Myocyte (in vitro differentiated cells): Measurements from ENCODE around the gene AP1B1. TPM values are rescaled to one million over a fixed set of nuclear protein-coding genes. Genes with fewer than 3 reads are reported as not detected.
A peak's percentile ranks its signal among the peaks of the same experiment; 100 is the strongest.
"Not testable (repeated sequence)": the region's sequence is repeated elsewhere in the genome, so short reads cannot be mapped to it uniquely, and the experiment has no call there.

Source experiments
- DNase-seq: peaks from one replicate; pipeline ENCODE4 v3.0.0-alpha.2; 2012; ENCODE audit warnings: low read depth
- polyA plus RNA-seq: library from polyadenylated mRNA; unstranded; fragments of >200 nt; gene quantifications from one replicate; pipeline ENCODE4 v1.2.1, GENCODE V29; 2012; ENCODE audit warnings: missing spikeins
- total RNA-seq: library from RNA; depleted of rRNA; stranded (reverse); fragments of >200 nt; gene quantifications from 2 replicates; pipeline ENCODE4 v1.2.3, GENCODE V29; 2014

AP1B1 gene
- 39.9 and 43.3 TPM in 2 replicates for total RNA-seq
- 39.9 TPM for polyA plus RNA-seq

DNA sequence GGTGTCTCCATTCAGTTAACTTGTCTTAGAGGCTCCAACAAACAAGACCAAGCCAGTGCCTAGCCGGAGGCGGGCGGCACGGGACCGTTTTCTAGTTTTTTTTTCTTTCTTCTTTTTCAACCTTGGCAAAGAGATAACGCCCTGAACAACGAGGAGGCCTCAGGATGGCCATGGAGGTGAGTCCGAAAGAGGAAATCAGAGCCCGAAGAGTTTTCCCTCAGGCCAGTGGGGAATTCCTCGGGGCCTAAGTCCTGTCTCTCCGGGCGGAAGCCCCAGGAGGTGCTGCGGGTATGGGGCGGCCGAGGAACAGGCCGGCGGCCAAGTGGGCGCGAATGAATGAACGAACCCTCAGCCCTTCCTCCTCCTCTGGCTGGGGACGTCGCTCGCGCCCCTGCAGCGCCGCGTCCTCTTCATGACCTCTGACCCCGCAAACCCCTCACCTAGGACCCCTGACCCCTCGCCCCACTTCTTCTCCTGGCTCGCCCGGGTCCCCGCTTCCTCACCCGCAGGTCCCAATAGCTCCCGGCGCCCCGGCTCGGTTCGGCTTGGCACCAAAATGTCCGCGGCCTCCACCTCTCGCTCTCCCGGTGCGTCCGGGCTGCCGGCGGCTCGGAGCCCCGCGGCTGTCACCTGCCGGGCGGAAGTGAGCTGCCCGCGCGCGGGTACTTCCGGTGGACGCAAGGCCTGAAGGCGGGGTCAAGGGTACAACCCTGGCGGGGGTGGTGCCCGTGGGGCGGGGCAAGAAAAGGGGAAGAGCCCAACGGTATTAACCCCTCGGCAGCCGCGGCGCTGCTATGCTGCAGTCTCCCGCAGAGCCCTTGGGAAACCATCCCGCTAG lies at the start of gene AP1B1:
AP1B1 (minus strand) TSS at position 650 of the 838 bp plus-strand sequence. CDS start 21,327 bp downstream, outside the sequence.
- peak; percentile 94 for DNase-seq

DNA sequence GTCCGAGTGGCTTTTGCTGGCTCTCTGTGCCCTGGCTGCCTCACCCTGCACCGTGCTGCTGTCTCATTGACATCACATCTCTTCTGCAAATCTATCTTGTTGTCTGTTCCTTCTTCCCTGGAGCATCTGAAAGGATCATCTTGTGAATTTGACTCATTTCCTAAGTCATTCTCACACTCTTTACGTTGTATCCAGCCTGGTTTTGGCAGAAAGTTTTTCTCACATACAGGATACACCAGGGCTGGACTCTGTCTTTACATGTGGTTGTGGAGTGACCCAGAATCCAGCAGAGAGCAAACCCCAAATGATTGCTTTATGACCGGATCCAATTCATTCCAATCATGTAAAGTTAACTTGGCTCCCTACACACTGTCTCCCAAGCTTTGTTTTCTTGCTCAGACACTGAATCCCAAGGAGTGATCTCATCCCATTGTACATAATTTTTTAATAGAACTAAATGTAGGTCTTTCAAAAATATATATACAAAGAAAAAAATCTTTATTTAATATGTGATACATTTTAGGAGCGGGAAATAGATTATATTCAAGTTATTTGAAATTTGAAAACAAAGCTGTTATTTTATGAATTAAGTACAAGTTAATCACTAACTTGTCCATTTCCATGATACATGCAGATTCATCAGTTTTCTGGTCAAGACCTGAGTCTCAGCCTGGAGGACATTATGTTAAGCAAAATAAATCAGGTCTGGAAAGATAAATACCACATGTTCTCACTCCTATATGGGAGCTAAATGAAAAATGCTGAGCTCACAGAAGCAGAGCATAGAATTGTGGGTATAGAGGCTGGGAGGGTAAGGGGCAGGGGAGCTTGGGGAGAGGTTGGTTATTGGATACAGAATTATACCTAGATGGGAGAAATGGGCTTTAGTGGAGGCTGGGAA lies 47.1 kb upstream of the AP1B1 start:
- DNase-seq, result no peak

GRCh38 chr22:29434288-29434687 lies 45.9 kb upstream of the AP1B1 start:
- DNase-seq, result no peak

DNA sequence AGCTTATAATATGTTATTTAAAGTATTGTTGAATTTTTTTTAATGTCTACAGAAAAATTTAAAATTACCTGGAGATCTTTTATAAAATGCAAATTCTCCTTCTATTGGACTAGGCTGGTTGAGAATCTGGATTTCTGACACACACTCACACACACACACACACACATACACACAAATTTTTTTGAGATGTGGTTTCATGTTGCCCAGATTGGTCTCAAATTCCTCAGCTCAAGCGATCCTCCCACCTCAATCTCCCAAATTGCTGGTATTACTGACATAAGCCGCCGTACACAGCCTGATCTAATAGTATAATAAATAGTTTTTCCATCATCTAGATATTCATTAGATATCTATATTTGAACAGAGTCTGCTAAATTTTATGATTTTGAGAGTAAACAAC lies 45.5 kb upstream of the AP1B1 start:
- DNase-seq, result no peak

GRCh38 chr22:29431986-29432385 lies 43.6 kb upstream of the AP1B1 start:
- no peak for DNase-seq

DNA sequence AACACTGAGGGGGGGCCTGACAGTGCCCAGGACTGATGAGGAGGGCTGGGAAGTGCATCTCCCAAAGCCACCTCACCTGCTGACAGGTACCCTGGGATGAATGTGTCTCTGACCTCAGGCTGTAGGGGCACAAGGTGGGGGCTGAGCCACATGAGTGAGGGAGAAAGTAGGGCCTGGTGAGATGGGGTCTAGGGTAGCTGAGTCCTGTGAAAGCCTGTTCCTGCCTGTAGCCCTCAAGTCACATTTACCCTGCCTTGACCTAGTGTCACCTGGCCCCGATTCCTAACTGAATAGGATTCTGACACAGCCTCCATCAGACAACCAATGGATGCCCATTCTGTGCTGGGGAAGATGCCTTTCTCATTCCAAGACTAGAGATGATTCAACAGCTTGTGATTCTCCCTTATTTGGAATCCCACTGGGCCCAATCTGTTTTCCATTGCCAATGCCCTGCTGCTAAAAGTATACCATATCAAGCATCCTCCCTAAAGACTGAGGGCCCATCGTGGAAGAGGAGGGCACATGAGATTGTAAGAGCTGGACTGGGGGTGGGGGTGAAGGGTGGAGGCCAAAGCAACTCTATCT lies 38.9 kb upstream of the AP1B1 start:
- DNase-seq, result no peak

DNA sequence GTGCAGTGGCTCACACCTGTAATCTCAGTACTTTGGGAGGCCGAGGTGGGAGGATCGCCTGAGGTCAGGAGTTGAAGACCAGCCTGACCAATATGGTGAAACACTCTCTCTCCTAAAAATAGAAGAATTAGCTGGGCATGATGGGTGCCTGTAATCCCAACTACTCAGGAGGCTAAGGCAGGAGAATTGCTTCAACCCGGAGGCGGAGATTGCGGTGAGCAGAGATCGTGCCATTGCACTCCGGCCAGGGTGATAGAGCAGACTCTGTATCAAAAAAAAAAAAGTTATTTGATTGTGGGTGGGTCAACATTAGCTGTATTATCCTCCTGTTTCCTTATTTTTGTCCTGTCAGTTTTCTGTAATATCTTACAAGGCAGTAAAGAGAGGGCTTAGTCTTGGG lies 38.1 kb upstream of the AP1B1 start:
- DNase-seq, result no peak

- DNase-seq, result not testable (repeated sequence)
These were observed 30.3 kb upstream of the AP1B1 start for GRCh38 chr22:29418704-29419103.

DNA sequence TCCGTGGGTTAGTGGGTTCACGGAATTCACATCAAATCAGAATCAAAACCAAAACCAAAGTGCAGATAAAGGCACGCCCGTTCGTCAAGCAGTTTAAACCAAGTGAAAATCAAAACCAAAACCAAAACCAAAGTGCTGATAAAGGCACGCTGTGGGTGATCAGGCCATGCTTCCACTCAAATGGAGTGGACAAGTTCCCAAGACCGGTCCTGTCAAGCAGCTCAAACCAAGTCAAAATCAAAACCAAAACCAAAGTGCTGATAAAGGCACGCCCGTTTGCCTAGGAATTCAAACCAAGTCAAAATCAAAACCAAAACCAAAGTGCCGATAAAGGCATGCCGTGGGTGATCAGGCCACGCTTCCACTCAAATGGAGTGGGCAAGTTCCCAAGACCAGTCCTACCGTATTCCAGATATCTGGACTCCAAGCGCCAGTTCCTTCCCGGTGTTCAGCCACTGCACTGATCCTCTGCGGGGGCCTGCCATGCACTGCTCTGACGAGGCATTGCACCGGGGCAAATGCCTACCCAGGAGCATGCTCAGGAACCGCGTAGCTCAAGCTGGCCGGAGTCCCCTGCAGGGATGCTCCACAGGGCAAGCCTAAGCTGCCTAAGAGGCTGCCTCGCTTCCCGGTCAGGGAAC lies 26.7 kb upstream of the AP1B1 start:
- DNase-seq, result peak; percentile 62

DNA sequence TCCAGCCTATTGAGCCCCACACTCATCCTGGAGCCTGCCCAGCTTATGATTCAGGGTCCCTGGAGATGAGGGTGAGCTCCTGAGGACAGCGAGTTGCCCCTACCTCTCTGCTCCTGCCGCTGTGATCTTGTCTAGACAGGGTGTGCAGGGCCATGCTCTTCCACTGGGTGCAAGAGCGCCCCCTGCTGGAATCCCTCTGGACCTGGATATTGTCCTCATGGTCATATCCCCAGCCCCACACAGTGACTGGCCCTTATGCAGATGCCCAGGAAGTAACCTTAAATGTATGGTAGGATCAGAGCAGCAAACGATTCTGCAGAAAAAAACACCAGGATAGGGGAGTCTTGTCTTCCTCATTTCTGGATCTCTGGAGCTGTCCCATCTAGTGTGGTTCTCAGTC lies 24.4 kb upstream of the AP1B1 start:
- not testable (repeated sequence) for DNase-seq

GRCh38 chr22:29411569-29412211 lies 23.3 kb upstream of the AP1B1 start:
- DNase-seq, result not testable (repeated sequence)

GRCh38 chr22:29408940-29409339 lies 20.6 kb upstream of the AP1B1 start:
- DNase-seq, result no peak

DNA sequence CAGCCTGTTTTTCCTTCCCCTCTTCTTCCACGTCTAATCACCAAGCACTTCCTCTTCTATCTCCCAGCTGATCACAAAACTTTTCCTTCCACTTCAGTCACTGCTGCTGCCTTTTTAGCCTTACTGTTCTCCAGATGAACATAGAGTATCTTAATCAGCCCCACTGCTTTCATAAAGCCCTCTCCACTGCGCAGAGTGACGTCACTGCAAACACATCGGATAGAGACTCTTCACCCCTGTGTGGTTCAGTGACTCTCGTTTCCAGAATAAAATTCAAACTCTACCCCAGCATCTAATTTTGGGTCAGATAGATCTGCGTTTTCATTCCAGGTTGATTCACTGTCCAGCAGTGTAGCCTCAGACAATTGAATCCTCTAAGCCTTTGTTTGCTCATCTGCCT lies 13.2 kb upstream of the AP1B1 start:
- DNase-seq, result not testable (repeated sequence)

DNA sequence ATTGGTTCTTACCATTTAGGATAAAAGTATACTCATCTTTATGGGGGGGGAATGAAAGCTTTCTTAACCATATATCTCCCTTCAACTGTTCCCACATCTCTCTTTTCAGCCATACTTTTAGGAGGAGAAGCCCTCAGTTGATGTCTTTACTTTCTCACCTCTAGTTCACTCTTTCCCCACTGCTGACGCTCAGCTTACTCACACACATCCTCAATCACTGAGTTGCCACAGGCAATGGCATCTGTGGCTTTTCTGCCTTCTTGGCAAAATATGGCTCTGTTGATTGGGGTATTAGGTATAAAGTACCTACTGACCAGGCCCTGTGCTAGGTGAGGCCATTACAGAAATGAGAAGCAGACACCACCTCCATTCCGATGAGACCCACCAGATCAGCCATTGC lies 12.2 kb upstream of the AP1B1 start:
- DNase-seq, result no peak

GRCh38 chr22:29397791-29398190 lies 9.4 kb upstream of the AP1B1 start:
- peak; percentile 25 for DNase-seq

DNA sequence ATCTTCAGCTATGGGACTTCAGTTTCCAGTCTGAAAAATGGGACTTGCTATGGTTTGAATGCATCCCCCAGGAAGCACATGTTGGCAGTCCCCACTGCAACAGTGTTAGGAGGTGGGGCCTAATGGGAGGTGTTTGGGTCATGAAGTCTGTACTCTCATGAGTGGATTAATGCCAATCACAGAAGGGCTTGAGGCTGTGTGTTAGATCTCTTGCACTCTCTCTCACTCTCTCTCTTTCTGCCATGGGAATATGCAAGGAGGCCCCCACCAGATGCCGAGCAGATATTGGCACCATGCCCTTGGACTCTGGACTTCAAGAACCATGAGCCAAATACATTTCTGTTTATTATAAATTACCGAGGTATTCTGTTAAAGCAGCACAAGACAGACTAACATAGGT lies 7.8 kb upstream of the AP1B1 start:
- DNase-seq, result no peak

DNA sequence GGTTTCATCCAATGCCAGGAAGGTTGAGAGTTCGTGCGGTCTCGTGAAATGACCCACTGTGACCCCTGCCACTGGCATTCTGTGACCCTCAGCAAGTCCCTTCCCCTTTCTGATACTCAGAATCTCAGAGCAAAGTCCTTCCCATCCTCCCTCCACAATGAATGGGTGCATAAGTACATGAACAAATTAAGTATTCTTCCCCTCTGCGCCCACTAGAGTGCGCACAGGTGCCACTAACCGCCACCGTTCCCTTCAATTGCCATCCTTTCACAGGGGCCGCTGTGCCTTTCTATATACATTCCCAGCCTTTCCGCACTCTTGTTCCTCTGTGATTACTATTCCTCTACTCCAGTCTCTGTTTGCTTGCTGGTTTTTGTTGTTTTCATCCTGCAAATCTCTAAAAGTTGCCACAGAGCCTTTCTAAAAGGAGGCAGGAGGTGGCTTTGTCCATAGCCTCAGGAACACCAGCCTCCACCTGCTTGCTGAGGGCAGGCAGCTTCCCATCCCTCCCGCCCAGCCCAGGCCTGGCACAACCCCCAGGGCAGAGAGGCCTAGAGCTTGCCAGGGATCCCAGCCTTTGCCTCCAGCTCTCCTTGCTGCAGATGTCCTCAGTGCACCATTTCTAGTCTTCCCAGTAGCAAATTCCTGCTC lies 6.7 kb upstream of the AP1B1 start:
- peak; percentile 83 for DNase-seq

- no peak for DNase-seq
These were observed 4.7 kb upstream of the AP1B1 start for GRCh38 chr22:29393019-29393608.

- DNase-seq, result no peak
These were observed 3.2 kb upstream of the AP1B1 start for GRCh38 chr22:29391546-29391945.

- no peak for DNase-seq
These were observed 1.9 kb upstream of the AP1B1 start for GRCh38 chr22:29390270-29390669.
